Keratinocyte (primary cell): ENCODE data around the gene IRF6. TPM values are rescaled to one million over a fixed set of nuclear protein-coding genes. Genes with fewer than 3 reads are reported as not detected.

Source experiments
- DNase-seq: peaks from one replicate; pipeline ENCODE4 v3.0.0-alpha.2; 2011; ENCODE audit warnings: low read depth, missing footprints, low spot score
- FAIRE-seq: peaks from 2 replicates; lab custom pipeline; 2011; peaks lifted over from hg19 to GRCh38; lab: Jason Lieb, UNC
- H2AFZ ChIP-seq: 2 replicates; pipeline ENCODE4 v1.6.0; 2012; ENCODE audit warnings: low read length, control low read depth, inconsistent platforms; ENCODE audit not compliant: control insufficient read depth
- H3K27ac ChIP-seq: 2 replicates; pipeline ENCODE4 v1.5.1; 2011; ENCODE audit warnings: low read length; ENCODE audit not compliant: control insufficient read depth, insufficient read depth
- H3K27me3 ChIP-seq: 3 replicates; pipeline ENCODE4 v1.6.0; 2011; ENCODE audit warnings: low read length; ENCODE audit not compliant: control insufficient read depth, insufficient read depth; ENCODE audit errors: extremely low read depth
- H3K36me3 ChIP-seq, 2 experiments: 2 replicates in 1 of 2; 3 replicates in 1 of 2; pipeline ENCODE4 v1.5.1; 2011; ENCODE audit warnings: low read length in 2 of 2, mild to moderate bottlenecking in 1 of 2; ENCODE audit not compliant: control insufficient read depth in 2 of 2, insufficient read depth in 2 of 2; ENCODE audit errors: extremely low read depth in 1 of 2
- H3K4me1 ChIP-seq: 3 replicates; pipeline ENCODE4 v1.5.1; 2011; ENCODE audit warnings: low read length; ENCODE audit not compliant: control insufficient read depth, insufficient read depth; ENCODE audit errors: extremely low read depth
- H3K4me2 ChIP-seq: 3 replicates; pipeline ENCODE4 v1.6.0; 2011; ENCODE audit warnings: low read depth, low read length; ENCODE audit not compliant: control insufficient read depth, insufficient read depth; ENCODE audit errors: extremely low read depth
- H3K4me3 ChIP-seq, 3 experiments: fragments of 200-600 bp in 1 of 3; sonication (generic) in 1 of 3; 2 replicates in 2 of 3; 3 replicates in 1 of 3; pipeline ENCODE4 v1.5.1; 2011 to 2016; ENCODE audit warnings: low read length in 3 of 3, mild to moderate bottlenecking in 3 of 3, control low read depth in 2 of 3, inconsistent platforms in 1 of 3, low read depth in 1 of 3, mixed read lengths in 1 of 3, mixed run types in 1 of 3, moderate library complexity in 1 of 3; ENCODE audit not compliant: control insufficient read depth in 2 of 3, insufficient read depth in 2 of 3; ENCODE audit errors: extremely low read depth in 1 of 3
- H3K79me2 ChIP-seq: 2 replicates; pipeline ENCODE4 v1.6.0; 2012; ENCODE audit warnings: low read length; ENCODE audit not compliant: control insufficient read depth, insufficient read depth
- H3K9ac ChIP-seq: 3 replicates; pipeline ENCODE4 v1.6.0; 2011; ENCODE audit warnings: low read length; ENCODE audit not compliant: control insufficient read depth, insufficient read depth; ENCODE audit errors: extremely low read depth
- H3K9me1 ChIP-seq: 3 replicates; pipeline ENCODE4 v1.6.0; 2011; ENCODE audit warnings: low read length; ENCODE audit not compliant: control insufficient read depth, insufficient read depth; ENCODE audit errors: extremely low read depth
- H3K9me3 ChIP-seq: 2 replicates; pipeline ENCODE4 v1.5.1; 2012; ENCODE audit warnings: low read depth, low read length; ENCODE audit not compliant: control insufficient read depth
- H4K20me1 ChIP-seq: 3 replicates; pipeline ENCODE4 v1.6.0; 2011; ENCODE audit warnings: low read length; ENCODE audit not compliant: control insufficient read depth, insufficient read depth; ENCODE audit errors: extremely low read depth
- CTCF ChIP-seq, 3 experiments: IDR thresholded peaks in 1 of 3; conservative IDR thresholded peaks in 1 of 3; optimal IDR thresholded peaks in 1 of 3; 2 replicates in 2 of 3; 3 replicates in 1 of 3; pipeline versions ENCODE3 to v1.5.1; 2011; ENCODE audit warnings: low read length in 3 of 3, mild to moderate bottlenecking in 3 of 3, moderate library complexity in 2 of 3, control low read depth in 1 of 3, inconsistent platforms in 1 of 3; ENCODE audit not compliant: insufficient read depth in 2 of 3; ENCODE audit errors: extremely low read depth in 1 of 3
- EZH2 ChIP-seq: IDR thresholded peaks from one replicate; pipeline ENCODE4 v1.6.1; 2012; ENCODE audit warnings: inconsistent platforms, mild to moderate bottlenecking, low read length, moderate library complexity
- dilution Hi-C: fragments of 300-500 bp; cut with MboI; formaldehyde crosslinking; loops from one replicate; pipeline ENCODE4 v1.7.0; 2020; ENCODE audit warnings: low sequenced_read_pairs; ENCODE audit not compliant: extremely low pct_ligation_motif_present
- polyA plus RNA-seq, 5 experiments: library from polyadenylated mRNA; depleted of rRNA in 3 of 5; stranded (reverse) in 3 of 5; stranded (forward) in 1 of 5; unstranded in 1 of 5; fragments of >200 nt; gene quantifications; 1 replicate in 1 of 5; 2 replicates in 3 of 5; 3 replicates in 1 of 5; pipeline versions ENCODE4 v1.2.1 to v1.2.3, GENCODE V29; 2011 to 2012; ENCODE audit warnings: missing spikeins in 2 of 5, low read depth in 1 of 5, low replicate concordance in 1 of 5

IRF6 gene
- polyA plus RNA-seq, 1 donor (not counting 4 experiments of a cell fraction or from before 2014, with no cell fraction given): 476 TPM

- FAIRE-seq (no peak), DNase-seq (no peak)
- no peak overlapping the region for H3K27ac ChIP-seq
- no peaks in the 10 kb centered on the region for H3K4me1 ChIP-seq
- H3K27me3 ChIP-seq: no peaks in the 10 kb centered on the region
- dilution Hi-C loops: no loop called here
- no peak for TF ChIP-seq EZH2
- TF ChIP-seq CTCF (optimal IDR thresholded peaks at IDR 0.05 in 1 of 3, IDR thresholded peaks at IDR 0.05 in 1 of 3, conservative IDR thresholded peaks at IDR 0.05 in 1 of 3; ENCODE audit: extremely low read depth in 1 of 3, insufficient read depth in 2 of 3, low read length in 3 of 3): no peak
- H3K9ac ChIP-seq: no peak overlapping the region
- no peaks in the 10 kb centered on the region for H3K79me2 ChIP-seq
- no peak overlapping the region for H3K4me3 ChIP-seq
- H3K9me3 ChIP-seq: no peaks in the 10 kb centered on the region
- no peaks in the 10 kb centered on the region for H3K9me1 ChIP-seq
- no peaks in the 10 kb centered on the region for H4K20me1 ChIP-seq
- no peak overlapping the region for H2AFZ ChIP-seq
- no peaks in the 10 kb centered on the region for H3K36me3 ChIP-seq
- no peak overlapping the region for H3K4me2 ChIP-seq
These were observed 50.7 kb downstream of the IRF6 start for GRCh38 chr1:209755256-209755655.

GRCh38 chr1:209752890-209753289, 53.1 kb downstream of the IRF6 start:
- Histone ChIP-seq H3K4me3 (no peak overlapping the region), H3K9ac (no peak overlapping the region), H4K20me1 (no peaks in the 10 kb centered on the region), H2AFZ (no peak overlapping the region), H3K27ac (no peak overlapping the region), H3K27me3 (no peaks in the 10 kb centered on the region), H3K36me3 (no peaks in the 10 kb centered on the region), H3K79me2 (no peaks in the 10 kb centered on the region), H3K9me3 (no peaks in the 10 kb centered on the region), H3K9me1 (no peaks in the 10 kb centered on the region), H3K4me2 (no peak overlapping the region), H3K4me1 (peaks cover 5% of the 10 kb centered on the region)
- dilution Hi-C loops: no loop called here
- FAIRE-seq: no peak
- TF ChIP-seq CTCF (optimal IDR thresholded peaks at IDR 0.05 in 1 of 3, IDR thresholded peaks at IDR 0.05 in 1 of 3, conservative IDR thresholded peaks at IDR 0.05 in 1 of 3; ENCODE audit: extremely low read depth in 1 of 3, insufficient read depth in 2 of 3, low read length in 3 of 3) (no peak), EZH2 (no peak)
- no peak for DNase-seq
